IMR-90 (cell line): ENCODE data around the gene SLC25A17. TPM values are rescaled to one million over a fixed set of nuclear protein-coding genes. Genes with fewer than 3 reads are reported as not detected.

Experiments used
- ATAC-seq: fragments of 200-7000 bp; cut with Tn5 transposase; 2 replicates; pipeline ENCODE4 v1.9.1; 2020; ENCODE audit warnings: low read depth, mild to moderate bottlenecking, moderate library complexity
- BruUV-seq: library from RNA; stranded (reverse); fragments of 400-500 nt; replicated peaks from 2 replicates; lab custom pipeline; 2021; lab: Mats Ljungman, UMichigan
- CTCF ChIA-PET: fragments of 300-600 bp; formaldehyde crosslinking; extraction: SDS; loops from one replicate; lab custom pipeline; 2021; ENCODE audit warnings: antibody characterized with exemption; lab: Yijun Ruan, JAX
- POLR2A ChIA-PET: fragments of 300-600 bp; sonication (Branson Sonifier 250); formaldehyde crosslinking; loops from one replicate; lab custom pipeline; 2022; ENCODE audit warnings: antibody characterized with exemption; ENCODE audit not compliant: unreplicated experiment; lab: Charles Lee
- DNase-seq: peaks from one replicate; pipeline ENCODE4 v3.0.0; 2013
- H2AFZ ChIP-seq: replicated peaks from 2 replicates; pipeline ENCODE3; 2013; ENCODE audit warnings: low read length, mild to moderate bottlenecking; ENCODE audit not compliant: poor library complexity
- H2AK5ac ChIP-seq: 2 replicates; pipeline ENCODE4 v1.6.1; 2013; ENCODE audit warnings: low read depth, low read length, inconsistent platforms
- H2AK9ac ChIP-seq: replicated peaks from 2 replicates; pipeline ENCODE3; 2013; ENCODE audit warnings: mild to moderate bottlenecking, low read depth, low read length, moderate library complexity; ENCODE audit not compliant: poor library complexity
- H2BK120ac ChIP-seq: 2 replicates; pipeline ENCODE4 v1.6.1; 2013; ENCODE audit warnings: low read depth, low read length, inconsistent platforms
- H2BK15ac ChIP-seq: 3 replicates; pipeline ENCODE4 v1.6.1; 2013; ENCODE audit warnings: low read depth, low read length, inconsistent platforms
- H2BK20ac ChIP-seq: 2 replicates; pipeline ENCODE4 v1.6.1; 2013; ENCODE audit warnings: low read depth, mild to moderate bottlenecking, inconsistent platforms, low read length, moderate library complexity
- H2BK5ac ChIP-seq: 2 replicates; pipeline ENCODE4 v1.6.1; 2013; ENCODE audit warnings: mild to moderate bottlenecking, low read depth, low read length, inconsistent platforms; ENCODE audit not compliant: poor library complexity, severe bottlenecking
- H3K14ac ChIP-seq: replicated peaks from 2 replicates; pipeline ENCODE4 v1.6.1; 2013; ENCODE audit warnings: low read depth, low read length, inconsistent platforms
- H3K18ac ChIP-seq: 2 replicates; pipeline ENCODE4 v1.6.1; 2013; ENCODE audit warnings: low read depth, low read length, control low read depth
- H3K23ac ChIP-seq: 2 replicates; pipeline ENCODE4 v1.6.1; 2013; ENCODE audit warnings: low read depth, low read length, inconsistent platforms
- H3K27ac ChIP-seq: 2 replicates; pipeline ENCODE4 v1.5.1; 2013; ENCODE audit warnings: mild to moderate bottlenecking, control low read depth, low read length; ENCODE audit not compliant: insufficient read depth
- H3K27me3 ChIP-seq: 2 replicates; pipeline ENCODE4 v1.6.1; 2013; ENCODE audit warnings: low read length; ENCODE audit not compliant: control insufficient read depth, insufficient read depth
- H3K36me3 ChIP-seq: 2 replicates; pipeline ENCODE4 v1.6.1; 2013; ENCODE audit warnings: low read length, mixed read lengths; ENCODE audit not compliant: control insufficient read depth, insufficient read depth
- H3K4ac ChIP-seq: 2 replicates; pipeline ENCODE4 v1.6.1; 2013; ENCODE audit warnings: low read depth, low read length, inconsistent platforms
- H3K4me1 ChIP-seq: 2 replicates; pipeline ENCODE4 v1.6.1; 2013; ENCODE audit warnings: low read length, mixed read lengths; ENCODE audit not compliant: control insufficient read depth, insufficient read depth
- H3K4me2 ChIP-seq: 2 replicates; pipeline ENCODE4 v1.6.1; 2013; ENCODE audit warnings: low read depth, mild to moderate bottlenecking, control low read depth, low read length, moderate library complexity
- H3K4me3 ChIP-seq: 2 replicates; pipeline ENCODE4 v1.5.1; 2013; ENCODE audit warnings: low read depth, mild to moderate bottlenecking, control low read depth, low read length, moderate library complexity; ENCODE audit not compliant: insufficient read depth
- H3K56ac ChIP-seq: 2 replicates; pipeline ENCODE4 v1.6.1; 2013; ENCODE audit warnings: low read length, inconsistent platforms; ENCODE audit not compliant: insufficient read depth; ENCODE audit errors: extremely low read depth
- H3K79me1 ChIP-seq, 2 experiments: 2 replicates each; pipeline ENCODE4 v1.6.1; 2013; ENCODE audit warnings: low read length in 2 of 2, inconsistent platforms in 1 of 2, low read depth in 1 of 2
- H3K9ac ChIP-seq: 2 replicates; pipeline ENCODE4 v1.6.1; 2013; ENCODE audit warnings: low read depth, low read length, control low read depth
- H3K9me1 ChIP-seq: 2 replicates; pipeline ENCODE4 v1.6.1; 2013; ENCODE audit warnings: low read length, inconsistent platforms; ENCODE audit not compliant: insufficient read depth
- H3K9me3 ChIP-seq: 2 replicates; pipeline ENCODE4 v1.6.1; 2013; ENCODE audit warnings: low read length; ENCODE audit not compliant: control insufficient read depth, insufficient read depth
- H4K20me1 ChIP-seq: 2 replicates; pipeline ENCODE4 v1.6.1; 2013; ENCODE audit warnings: low read length, inconsistent platforms; ENCODE audit not compliant: insufficient read depth
- H4K5ac ChIP-seq: 2 replicates; pipeline ENCODE4 v1.6.1; 2013; ENCODE audit warnings: mild to moderate bottlenecking, low read depth, low read length, control low read depth
- H4K8ac ChIP-seq, 2 experiments: 2 replicates each; pipeline ENCODE4 v1.6.1; 2013; ENCODE audit warnings: low read depth in 2 of 2, low read length in 2 of 2, control low read depth in 1 of 2, inconsistent platforms in 1 of 2
- H4K91ac ChIP-seq: 2 replicates; pipeline ENCODE4 v1.6.1; 2013; ENCODE audit warnings: low read depth, low read length, inconsistent platforms; ENCODE audit not compliant: insufficient read depth
- BHLHE40 ChIP-seq: fragments of 150-350 bp; IDR thresholded peaks from 2 replicates; pipeline ENCODE4 v1.6.1; 2016; ENCODE audit warnings: mild to moderate bottlenecking, low read depth, low read length
- CEBPB ChIP-seq: IDR thresholded peaks from 2 replicates; pipeline ENCODE4 v1.6.1; 2012; ENCODE audit warnings: low read depth, low read length, improper control_type of control experiment
- CHD1 ChIP-seq: IDR thresholded peaks from 2 replicates; pipeline ENCODE4 v1.6.1; 2012; ENCODE audit warnings: low read depth, low read length, improper control_type of control experiment
- CTCF ChIP-seq: conservative IDR thresholded peaks from 2 replicates; pipeline ENCODE4 v1.5.1; 2012; ENCODE audit warnings: mild to moderate bottlenecking, low read depth, low read length, improper control_type of control experiment
- ELK1 ChIP-seq: fragments of 150-350 bp; IDR thresholded peaks from 2 replicates; pipeline ENCODE4 v1.6.1; 2016; ENCODE audit warnings: low read depth, mild to moderate bottlenecking, low read length, moderate library complexity, borderline replicate concordance
- FOS ChIP-seq: fragments of 150-350 bp; IDR thresholded peaks from 2 replicates; pipeline ENCODE4 v1.6.1; 2016; ENCODE audit warnings: low read depth, low read length
- MAFK ChIP-seq: IDR thresholded peaks from 2 replicates; pipeline ENCODE4 v1.6.1; 2012; ENCODE audit warnings: low read depth, low read length, improper control_type of control experiment
- MAZ ChIP-seq: IDR thresholded peaks from 2 replicates; pipeline ENCODE4 v1.6.1; 2012; ENCODE audit warnings: low read depth, mild to moderate bottlenecking, low read length, improper control_type of control experiment, moderate library complexity, borderline replicate concordance
- MXI1 ChIP-seq: IDR thresholded peaks from 2 replicates; pipeline ENCODE4 v1.6.1; 2012; ENCODE audit warnings: low read depth, mild to moderate bottlenecking, low read length, moderate library complexity, borderline replicate concordance
- NFE2L2 ChIP-seq: fragments of 150-350 bp; IDR thresholded peaks from 2 replicates; pipeline ENCODE4 v1.6.1; 2016; ENCODE audit warnings: low read depth, mild to moderate bottlenecking, low read length
- POLR2A ChIP-seq: IDR thresholded peaks from 2 replicates; pipeline ENCODE4 v1.6.1; 2012; ENCODE audit warnings: mild to moderate bottlenecking, low read depth, low read length
- RAD21 ChIP-seq: IDR thresholded peaks from 2 replicates; pipeline ENCODE4 v1.6.1; 2012; ENCODE audit warnings: low read length, improper control_type of control experiment
- RCOR1 ChIP-seq: IDR thresholded peaks from 2 replicates; pipeline ENCODE4 v1.6.1; 2012; ENCODE audit warnings: mild to moderate bottlenecking, low read length, improper control_type of control experiment; ENCODE audit not compliant: insufficient replicate concordance
- RFX5 ChIP-seq: IDR thresholded peaks from 2 replicates; pipeline ENCODE4 v1.8.0; 2012; ENCODE audit warnings: low read depth, mild to moderate bottlenecking, low read length, moderate library complexity
- SMC3 ChIP-seq: fragments of 150-350 bp; IDR thresholded peaks from 2 replicates; pipeline ENCODE4 v1.6.1; 2016; ENCODE audit warnings: low read depth, mild to moderate bottlenecking, antibody characterized with exemption, low read length, moderate library complexity
- USF2 ChIP-seq: fragments of 150-350 bp; IDR thresholded peaks from 2 replicates; pipeline ENCODE4 v1.6.1; 2017; ENCODE audit warnings: mild to moderate bottlenecking, antibody characterized with exemption, low read length, low read depth
- WGBS, 2 experiments: methylation state at CpG; one replicate each; pipeline versions ENCODE4 v1.1.5 to v1.1.7; 2013; ENCODE audit warnings: missing lambda C conversion rate in 2 of 2; ENCODE audit not compliant: insufficient read length in 1 of 2; ENCODE audit errors: extremely low coverage in 2 of 2; 5-methylcytosine and 5-hydroxymethylcytosine counted together
- dilution Hi-C: fragments of 300-500 bp; cut with HindIII; formaldehyde crosslinking; loops from one replicate; pipeline ENCODE4 v1.14.3; 2018; ENCODE audit warnings: low sequenced_read_pairs; ENCODE audit not compliant: unreplicated experiment
- in situ Hi-C: fragments of 300-500 bp; cut with MboI; formaldehyde crosslinking; loops from 3 replicates; pipeline ENCODE4 v1.14.3; 2019; ENCODE audit warnings: low sequenced_read_pairs, inconsistent platforms, mixed read lengths
- intact Hi-C: fragments of 100-400 bp; cut with micrococcal nuclease; formaldehyde crosslinking; loops from 2 replicates; pipeline ENCODE4 v1.10.0; 2022
- polyA plus RNA-seq, 3 experiments: library from polyadenylated mRNA; depleted of rRNA; stranded (reverse); fragments of >200 nt; gene quantifications; 2 replicates each; pipeline ENCODE4 v1.2.3, GENCODE V29; 2012; ENCODE audit warnings: low replicate concordance in 1 of 3
- total RNA-seq: library from RNA; depleted of rRNA; stranded (reverse); fragments of >200 nt; gene quantifications from 2 replicates; pipeline ENCODE4 v1.2.3, GENCODE V29; 2012

SLC25A17 gene
- total and polyA plus RNA-seq, 2 of the 4 experiments (the other 2 are of a cell fraction), result 19.6 to 36.0 TPM

- WGBS, 2 experiments, result no CpG with 5 or more reads among the region's 3 CpGs
- Histone ChIP-seq H3K79me1 (peaks cover 26 to 44% of the 10 kb centered on the region in 2 experiments), H3K4ac (no peak overlapping the region), H3K27ac (no peak overlapping the region), H3K27me3 (no peaks in the 10 kb centered on the region), H4K91ac (no peak overlapping the region), H2BK20ac (no peak overlapping the region), H2AK5ac (no peak overlapping the region), H3K4me3 (no peak overlapping the region), H2AFZ (no peak overlapping the region), H4K8ac (no peak overlapping the region), H2BK120ac (no peak overlapping the region), H2AK9ac (no peak overlapping the region), H3K9me3 (no peaks in the 10 kb centered on the region), H3K18ac (no peak overlapping the region), H3K23ac (no peak overlapping the region), H3K9ac (no peak overlapping the region), H3K4me1 (peaks cover 2% of the 10 kb centered on the region; the same call in 1 of the 2 replicates), H4K5ac (no peak overlapping the region), H3K36me3 (peaks cover 50% of the 10 kb centered on the region), H3K4me2 (no peak overlapping the region), H3K9me1 (no peaks in the 10 kb centered on the region), H4K20me1 (peaks cover 19% of the 10 kb centered on the region; the same call in 1 of the 2 replicates), H3K14ac (no peak overlapping the region), H3K56ac (no peak overlapping the region), H2BK5ac (no peak overlapping the region), H2BK15ac (no peak overlapping the region)
- intact Hi-C loops (loop anchor here (10.0 kb wide), 2 partner anchors 50 to 300 kb away; no protein-coding TSS in a partner anchor), in situ Hi-C loops (no loop called here), dilution Hi-C loops (no loop called here)
- no TSS peak for BruUV-seq
- no peak for ATAC-seq
- ChIA-PET POLR2A (no interaction called here), CTCF (no interaction called here)
- no peak for DNase-seq
- TF ChIP-seq BHLHE40 (no peak), MXI1 (no peak), CTCF (no peak), USF2 (no peak), MAFK (no peak), MAZ (no peak), NFE2L2 (no peak), RFX5 (no peak), CHD1 (no peak), ELK1 (no peak), CEBPB (no peak), FOS (no peak), RCOR1 (no peak), SMC3 (no peak), POLR2A (no peak), RAD21 (no peak)
Observed at GRCh38 chr22:40844951-40845350, 25.8 kb upstream of the SLC25A17 start.
